NK-92 (cell line): ENCODE measurements around the gene TIGD1.

ENCODE experiments used
- DNase-seq: peaks from one replicate; lab custom pipeline; 2025; ENCODE audit not compliant: unreplicated experiment; lab: John Stamatoyannopoulos, UW

The TIGD1 gene

DNA sequence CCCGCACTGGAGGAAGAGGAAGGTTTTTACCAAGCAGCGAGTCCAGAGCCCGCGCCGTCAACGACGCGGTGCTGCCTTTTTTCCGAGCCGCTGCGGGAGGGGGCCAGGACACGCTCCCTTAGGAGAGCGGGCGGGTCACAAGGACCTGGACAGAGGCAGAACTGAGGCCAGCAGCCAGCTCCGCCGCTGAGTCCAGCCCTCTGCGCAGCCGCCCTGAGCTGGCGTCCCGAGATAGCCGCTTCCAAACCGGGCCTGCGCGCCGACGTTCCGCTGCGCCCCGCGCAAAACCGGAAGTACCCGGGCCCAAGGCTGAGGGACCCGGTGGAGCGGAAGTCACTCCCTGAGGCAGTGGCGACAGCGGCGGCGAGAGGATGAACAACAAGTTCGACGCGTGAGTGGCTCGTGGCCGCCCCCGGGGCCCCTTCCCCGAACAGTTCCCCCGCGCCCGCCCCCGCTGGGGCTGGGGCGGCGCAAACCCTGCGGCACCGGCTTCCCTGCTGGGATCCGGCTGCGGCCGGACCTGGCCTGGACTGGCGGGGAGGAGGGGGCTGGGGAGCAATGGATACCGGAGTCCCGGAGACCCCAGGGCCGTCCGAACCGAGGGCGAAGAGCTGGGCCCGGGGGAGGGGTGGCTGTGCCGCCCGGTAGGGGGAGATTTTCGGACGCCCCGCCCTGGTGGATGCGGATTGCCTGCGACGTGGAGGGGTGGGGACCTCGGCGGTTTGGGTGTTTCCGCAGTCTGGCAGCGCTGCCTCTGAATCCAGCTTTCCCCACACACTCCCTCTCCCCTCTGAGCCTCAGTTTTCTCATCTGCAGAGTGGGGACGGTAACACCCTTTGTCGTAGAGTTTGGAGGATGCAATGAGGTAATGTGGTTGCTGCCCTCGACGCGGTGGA lies at the start of gene TIGD1, which contains the start of gene EIF4E2:
TSS of gene TIGD1 (minus strand) at position 204 of the 896 bp plus-strand sequence. CDS start 675 bp downstream, outside the sequence.
TSS of gene EIF4E2 (plus strand) at position 336 of the 896 bp plus-strand sequence. CDS start at position 372, 36 bp downstream.
- peak; percentile 39 for DNase-seq

DNA sequence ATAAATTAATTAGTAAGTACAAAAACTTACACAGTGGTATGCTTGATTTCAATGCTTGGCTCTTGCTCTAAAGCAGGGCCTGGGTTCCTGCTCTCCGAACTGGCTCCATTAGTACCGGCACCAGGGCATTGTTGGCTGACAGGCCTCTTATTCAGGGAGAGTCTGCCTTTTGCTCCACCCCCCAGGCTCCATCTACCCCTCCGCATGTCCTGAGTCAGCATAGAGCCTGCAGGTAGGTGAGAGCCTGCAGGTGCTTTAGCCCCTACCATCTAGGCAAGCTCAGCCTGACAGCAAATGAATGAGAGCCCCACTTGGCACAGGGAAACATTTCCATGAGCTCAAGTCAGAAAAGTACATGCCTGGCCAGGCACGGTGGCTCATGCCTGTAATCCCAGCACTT lies 47.9 kb upstream of the TIGD1 start:
- no peak for DNase-seq

DNA sequence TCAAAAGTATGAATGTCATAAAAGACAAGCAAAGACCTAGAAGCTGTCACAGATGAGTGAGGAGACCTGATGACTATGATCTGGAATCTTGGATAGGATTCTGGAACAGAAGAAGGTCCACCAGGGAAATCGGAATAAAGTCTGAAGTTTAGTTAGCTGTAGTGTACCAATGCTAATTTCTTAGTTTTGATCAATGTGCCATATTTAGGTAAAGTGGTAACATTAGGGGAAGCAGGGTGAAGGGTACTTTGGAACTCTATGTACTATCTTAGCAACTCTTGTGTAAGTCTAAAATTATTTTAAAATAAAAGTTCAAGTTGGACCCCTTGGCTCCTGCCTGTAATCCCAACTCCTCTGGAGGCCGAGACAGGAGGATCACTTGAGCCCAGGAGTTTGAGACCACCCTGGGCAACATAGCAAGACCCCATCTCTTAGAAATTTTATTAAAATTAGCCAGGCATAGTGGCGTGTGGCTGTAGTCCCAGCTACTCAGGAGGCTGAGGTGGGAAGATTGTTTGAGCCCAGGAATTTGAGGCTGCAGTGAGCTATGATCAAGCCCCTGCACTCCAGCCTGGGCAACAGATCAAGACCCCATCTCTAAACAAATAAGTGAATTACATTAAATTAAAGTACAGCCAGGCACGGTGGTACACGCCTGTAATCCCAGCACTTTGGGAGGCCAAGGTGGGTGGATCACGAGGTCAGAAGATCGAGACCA lies 47.2 kb upstream of the TIGD1 start:
- DNase-seq: no peak

DNA sequence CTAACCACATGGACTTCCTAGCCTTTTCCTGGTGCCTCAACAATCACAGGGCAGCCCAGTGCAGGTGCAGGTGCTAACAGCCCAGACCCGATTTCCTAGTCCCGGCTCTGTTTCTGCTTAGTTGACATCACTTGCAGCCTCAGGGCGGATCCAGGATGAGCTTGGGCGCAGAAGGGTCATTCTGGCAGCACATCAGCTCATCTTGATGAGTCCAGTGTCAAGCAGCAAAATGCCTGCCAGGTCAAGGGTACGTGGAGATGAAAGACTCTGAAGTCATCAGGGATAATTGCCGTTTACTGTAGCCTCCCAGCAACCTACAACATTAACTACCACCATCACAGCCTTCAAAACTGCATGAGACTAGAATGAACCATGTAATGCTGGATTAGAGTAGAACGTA lies 43.6 kb upstream of the TIGD1 start:
- no peak for DNase-seq

DNA sequence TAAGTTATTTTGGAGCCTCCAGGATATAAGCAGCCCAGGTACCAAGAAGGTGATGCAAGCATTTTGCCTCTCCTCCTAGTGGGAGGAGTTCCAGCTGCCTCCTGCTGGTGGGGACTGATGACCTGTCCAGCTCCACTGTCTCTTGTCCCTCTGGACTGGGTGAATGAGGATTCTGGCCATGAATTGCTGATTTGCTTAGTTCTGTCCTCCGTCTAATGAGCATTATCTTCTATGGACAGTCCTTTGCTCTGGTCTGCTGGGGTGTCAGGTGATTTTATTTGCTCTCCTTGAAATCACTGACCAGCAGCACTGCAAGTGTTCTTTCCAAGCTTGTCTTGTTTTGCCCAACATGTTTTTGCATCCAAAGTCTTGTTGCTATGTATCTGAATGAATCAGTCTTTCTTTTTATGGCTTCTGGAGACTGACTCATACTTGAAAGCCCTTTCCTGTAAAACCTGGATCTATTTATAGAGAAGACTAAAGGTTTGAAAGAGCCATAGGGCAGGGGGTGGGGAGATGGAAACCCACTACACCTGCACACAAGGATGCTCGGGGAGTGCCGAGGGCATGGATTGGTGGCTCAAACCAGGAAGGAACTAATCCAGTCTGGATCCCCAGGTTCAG lies 42.5 kb upstream of the TIGD1 start:
- DNase-seq: no peak

DNA sequence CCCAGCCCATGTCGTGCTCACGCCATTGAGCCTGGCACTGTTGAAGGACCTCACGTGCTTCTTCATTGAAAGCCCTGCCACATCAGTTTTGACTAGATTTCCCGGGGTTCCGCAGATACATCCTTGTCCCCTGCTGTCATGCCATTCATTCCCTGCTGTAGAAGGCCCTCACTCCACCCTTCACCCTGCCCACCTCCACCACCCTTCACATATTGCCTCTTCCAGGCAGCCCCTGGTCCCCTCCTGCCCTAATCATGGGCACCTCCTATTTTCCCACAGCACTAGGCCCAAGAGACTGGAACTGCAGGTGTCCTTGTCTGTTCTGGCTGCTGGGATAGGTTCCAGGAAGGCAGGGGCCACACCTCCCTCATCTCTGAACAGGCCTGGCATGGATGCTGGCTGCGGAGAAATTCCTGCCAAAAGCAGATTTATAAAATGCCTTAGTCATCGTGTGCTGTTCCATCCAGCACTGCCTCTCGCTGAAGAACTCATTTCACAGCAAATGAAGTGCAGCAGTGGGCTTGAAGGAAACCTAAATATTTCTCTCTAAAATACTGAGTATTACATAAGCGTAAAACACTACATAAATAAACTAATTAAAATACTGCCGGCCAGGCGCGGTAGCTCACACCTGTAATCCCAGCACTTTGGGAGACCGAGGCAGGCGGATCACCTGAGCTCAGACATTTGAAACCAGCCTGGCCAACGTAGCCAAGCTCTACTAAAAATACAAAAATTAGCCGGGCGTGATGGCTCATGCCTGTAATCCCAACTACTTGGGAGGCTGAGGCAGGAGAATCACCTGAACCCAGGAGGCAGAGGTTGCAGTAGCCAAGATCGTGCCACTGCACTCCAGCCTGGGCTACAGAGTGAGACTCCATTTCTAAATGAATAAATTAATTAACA lies 38.6 kb upstream of the TIGD1 start:
- DNase-seq: no peak

DNA sequence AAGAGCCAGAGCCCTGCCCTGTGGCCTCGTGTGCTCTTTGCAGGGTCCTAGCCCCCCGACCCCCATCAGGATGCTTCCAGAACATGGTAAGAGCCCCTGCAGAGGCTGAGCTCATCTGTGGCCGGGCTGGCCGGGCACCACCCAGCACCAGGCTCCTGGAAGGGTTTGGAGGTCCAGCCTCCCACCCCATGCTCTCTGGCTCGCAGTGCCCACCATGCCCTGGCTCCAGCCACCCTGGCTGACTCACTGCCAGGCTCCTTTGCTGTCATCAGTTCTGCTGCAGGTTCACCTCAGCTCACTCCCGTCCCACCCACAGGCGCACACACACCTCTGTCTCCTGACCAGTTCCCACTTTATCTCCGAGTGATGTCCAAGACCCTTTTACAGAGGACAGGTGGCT lies 37.7 kb upstream of the TIGD1 start:
- no peak for DNase-seq

DNA sequence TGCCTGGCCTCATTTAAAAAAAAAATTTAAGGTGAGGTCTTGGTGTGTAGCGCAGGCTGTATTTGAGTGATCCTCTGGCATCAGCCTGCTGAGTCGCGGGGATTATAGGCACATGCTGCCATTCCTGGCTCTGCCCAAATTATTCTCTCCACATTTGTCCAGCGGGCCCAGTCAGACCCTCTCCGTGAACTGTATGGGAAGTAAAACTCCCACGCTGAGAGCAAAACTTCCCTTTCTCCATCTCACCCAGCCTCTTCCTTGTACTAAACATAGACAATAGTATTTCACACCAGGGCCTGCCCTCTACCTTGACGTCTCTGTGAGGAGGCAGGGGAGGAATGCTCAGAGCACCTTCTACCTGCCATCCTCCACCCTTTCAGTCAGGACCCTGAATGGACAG lies 37.2 kb upstream of the TIGD1 start:
- no peak for DNase-seq

DNA sequence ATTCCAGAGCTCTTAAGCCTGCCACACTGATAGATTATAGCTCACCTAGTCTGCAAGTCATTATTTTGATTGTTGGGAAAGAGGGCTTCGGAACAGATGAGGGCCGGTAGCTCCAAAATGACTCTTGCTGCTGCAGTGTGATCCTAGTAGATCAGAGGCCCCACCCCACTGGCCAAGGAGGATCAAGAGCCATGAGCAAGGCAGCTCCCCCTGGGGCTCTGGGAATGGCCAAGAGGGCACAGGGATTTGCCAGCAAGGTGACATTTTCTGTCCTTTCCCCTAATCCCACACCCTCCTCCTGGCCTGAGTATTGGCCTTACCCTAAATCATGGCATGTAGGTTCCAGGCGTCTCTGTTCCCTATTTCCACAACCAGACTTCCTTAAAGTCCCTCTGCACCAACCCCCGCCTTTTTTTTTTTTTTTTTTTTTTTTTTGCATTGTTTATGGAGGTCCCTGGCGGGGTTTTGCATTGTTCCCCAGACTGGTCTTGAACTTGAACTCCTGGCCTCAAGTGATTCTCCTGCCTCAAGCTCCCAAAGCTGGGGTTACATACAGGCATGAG lies 36.7 kb upstream of the TIGD1 start:
- DNase-seq: no peak

DNA sequence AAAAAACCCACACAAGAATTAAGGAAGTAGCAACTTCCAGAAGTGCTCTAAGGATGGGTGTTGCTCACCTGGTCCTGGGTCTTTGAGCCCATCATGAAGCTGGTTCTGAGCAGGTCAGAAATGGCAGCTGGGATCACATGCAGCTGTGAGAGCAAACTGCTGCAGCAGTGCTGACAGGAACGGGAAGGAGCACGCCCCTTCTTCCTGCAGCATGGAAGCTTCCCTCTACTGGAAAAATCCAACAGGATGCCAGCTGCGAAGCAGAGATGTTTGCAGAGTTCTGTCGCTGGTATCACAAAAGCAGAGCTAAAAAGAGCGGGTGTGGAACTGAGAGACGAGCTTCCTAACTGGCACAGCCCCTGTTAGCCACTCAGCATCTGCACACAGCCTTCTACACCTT lies 33.9 kb upstream of the TIGD1 start:
- no peak for DNase-seq

DNA sequence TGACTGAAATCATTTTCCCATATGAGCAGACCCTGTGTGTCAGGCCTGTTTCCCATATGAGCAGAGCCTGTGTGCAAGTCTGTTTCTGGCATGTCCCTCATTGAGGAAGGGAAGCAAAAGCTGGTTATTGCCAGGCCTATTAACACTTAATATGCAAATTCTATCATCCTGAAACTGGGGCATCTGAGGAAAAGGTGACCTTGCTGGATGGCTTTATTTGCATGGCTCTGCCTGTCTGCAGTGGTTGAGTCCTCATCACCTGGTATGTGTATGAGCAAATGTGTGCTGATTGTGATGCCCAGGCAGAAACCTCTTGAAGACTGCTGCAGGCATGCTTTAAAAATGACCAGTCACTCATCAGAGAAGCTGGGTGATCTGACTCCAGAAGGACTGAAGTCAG lies 31.4 kb upstream of the TIGD1 start:
- no peak for DNase-seq

DNA sequence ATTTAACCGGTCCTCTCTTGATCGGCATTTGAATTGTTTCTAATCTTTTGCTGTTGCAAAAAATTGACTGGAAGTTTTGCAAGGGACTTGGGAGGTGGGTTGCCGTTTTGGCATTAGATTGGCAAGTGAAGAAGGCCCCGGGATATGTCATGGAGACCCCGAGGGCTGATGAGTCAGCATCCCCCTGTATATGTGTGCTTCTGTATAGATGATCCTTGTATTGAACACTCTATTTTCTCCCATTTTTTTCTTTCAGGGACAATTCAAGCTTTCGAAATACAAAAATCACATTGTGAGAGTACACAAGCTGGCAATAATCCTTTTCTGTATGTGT lies 30.3 kb upstream of the TIGD1 start:
- DNase-seq: no peak

DNA sequence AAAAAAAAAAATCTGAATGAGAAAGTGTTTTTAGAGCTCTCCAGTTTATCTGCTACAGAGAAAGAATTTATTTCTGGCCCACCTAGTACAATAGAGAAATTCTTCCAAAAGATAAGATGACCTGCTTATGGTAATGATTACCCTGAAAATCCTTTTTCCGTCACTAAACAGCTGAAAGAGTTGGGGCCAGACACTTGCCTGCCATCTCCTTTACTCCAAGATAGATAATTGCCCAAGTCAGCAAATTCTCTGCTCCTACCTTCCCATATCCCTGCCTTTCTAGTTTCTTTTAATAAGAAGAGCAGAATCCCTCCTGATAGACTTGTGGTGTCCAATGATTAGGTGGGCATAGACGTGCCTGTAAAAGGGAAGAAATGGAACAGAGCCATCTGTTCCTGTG lies 28.3 kb upstream of the TIGD1 start:
- no peak for DNase-seq

DNA sequence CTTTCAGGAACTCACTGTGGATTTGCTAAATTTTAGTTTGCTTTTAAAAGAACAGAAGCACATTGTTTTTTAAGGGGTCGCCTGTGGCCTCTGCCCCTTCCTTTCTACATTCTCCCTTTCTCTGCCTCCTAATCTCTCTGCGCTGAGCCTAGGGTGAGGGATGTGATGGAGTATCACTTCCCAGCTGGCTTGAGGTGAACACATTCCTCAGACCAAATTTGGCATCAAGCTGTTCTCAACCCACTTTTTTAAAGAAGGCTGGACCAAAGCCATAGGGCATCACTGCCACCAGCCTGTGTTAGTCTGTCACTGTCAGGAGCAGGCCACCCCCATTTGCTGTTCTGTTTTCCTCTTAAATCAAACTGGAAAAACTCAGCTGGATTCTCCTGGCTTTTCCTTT lies 27.5 kb upstream of the TIGD1 start:
- DNase-seq: no peak

DNA sequence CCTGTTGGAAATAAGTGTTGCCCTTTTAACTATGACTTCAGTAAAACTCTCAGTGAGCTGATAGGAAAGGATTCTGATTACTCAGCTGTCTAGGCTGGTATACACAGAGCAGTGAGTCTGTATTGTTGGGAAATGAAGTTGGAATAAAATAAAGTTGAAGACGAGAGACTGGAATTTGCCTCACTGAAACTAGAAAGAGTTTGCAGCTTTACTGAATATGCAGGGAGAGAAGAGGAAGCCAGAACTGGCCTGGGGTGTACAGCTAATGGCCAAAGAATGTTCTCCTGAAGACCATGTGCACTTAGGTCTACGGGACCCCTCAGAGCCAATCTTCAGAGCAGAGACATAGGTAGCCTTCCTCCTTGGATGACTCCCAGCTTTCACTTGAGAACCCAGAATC lies 26.6 kb upstream of the TIGD1 start:
- no peak for DNase-seq

DNA sequence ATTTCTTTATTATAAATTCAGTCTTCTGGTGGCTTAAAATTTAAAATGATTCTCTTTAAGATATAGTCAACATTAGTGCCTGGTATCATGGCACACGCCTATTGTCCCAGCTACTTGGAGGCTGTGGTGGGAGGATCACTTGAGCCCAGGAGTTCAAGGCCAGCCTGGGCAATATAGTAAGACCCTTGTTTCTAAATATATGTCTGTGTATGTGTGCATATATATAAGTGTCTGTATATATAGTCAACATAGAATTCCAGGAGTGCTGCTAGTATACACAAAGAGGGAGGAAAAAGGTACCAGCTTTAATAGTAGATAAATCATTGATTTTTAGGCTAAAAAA lies 25.0 kb upstream of the TIGD1 start:
- DNase-seq: no peak

DNA sequence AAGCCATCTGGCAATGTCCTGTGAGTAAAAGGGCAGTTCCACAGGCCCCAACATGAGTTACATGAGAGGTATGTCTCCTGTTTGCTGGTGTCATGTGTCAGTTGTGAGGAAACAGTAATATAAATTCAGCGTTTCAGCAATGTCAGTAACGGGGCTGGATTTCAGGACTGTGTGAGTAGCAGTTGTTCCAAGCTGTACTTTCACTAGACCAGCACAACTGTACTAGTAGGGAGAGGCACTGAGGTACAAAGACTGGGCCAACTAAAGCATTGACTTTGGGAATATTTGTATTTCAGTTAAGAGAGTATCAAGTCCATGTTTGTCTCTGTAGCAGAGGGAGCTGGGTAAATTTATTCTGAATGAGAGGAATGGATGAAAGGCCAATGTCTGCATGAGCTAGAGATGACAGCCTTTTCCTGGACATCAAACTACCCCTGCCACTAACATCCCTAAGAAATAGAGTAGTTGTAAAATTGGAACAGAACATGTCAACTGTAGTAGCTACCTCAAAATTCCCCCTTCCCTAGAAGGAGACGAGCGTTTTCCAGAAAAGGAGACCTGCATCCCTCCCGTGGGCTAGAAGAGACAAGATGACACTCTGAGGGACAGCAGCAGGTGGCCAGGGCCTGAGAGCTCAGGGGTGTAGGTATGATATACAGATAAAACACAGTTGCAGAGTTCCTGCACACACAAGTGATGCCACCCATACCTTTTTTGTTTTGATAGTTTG lies 24.5 kb upstream of the TIGD1 start:
- no peak for DNase-seq

DNA sequence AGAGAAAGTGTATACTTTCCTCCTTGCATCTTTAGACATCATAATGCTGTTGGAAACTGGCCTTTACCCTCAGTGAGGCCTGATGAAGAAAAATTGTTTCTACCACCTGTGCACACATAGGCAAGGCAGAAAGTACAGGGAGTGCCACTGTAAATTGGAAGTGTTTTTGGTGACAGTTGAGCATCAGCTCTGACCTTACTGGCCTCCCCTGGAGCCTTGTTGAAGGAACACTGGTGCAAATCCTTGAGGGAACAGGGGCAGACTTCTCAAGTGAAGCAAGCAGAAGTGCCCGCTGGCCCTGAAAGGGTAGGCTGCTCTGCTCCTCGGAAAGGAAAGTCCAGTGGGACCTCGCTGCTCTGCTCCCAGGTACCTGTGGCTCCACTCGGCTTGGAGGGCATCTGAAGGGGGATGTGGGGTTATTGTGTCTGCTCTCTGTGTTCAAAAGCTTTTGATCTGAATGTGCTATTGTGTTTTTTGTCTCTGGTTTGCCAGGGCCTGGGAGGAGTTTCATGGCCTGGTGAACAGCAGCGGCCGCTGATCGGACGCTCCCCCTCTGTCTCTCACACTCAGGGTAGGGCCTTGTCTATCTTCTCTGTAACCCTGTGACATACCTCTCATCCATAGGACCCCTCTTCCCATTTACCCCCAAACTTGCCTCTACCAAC lies 23.5 kb upstream of the TIGD1 start:
- no peak for DNase-seq

DNA sequence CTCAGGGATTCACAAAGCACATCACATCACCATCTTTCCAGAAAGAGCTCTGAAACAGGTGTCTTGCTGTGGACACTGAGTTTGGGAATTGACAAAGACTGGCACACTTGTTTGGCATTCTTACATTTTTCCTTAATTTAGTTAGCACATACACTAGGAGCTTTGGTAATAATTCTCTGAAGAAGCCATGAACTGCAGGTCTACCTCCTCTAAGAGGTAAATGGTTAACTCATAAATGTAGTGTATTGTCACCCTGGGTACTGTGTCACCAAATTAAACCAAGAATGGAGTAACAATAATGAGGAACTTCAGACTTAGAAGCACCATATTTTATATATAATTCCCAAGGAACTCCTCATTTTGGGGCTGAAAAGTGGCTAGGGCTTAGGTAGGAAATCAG lies 22.7 kb upstream of the TIGD1 start:
- no peak for DNase-seq
